Esophagus muscularis mucosa (tissue), 4 donors: ENCODE measurements around the gene SLC9C2. TPM values are rescaled to one million over a fixed set of nuclear protein-coding genes. Genes with fewer than 3 reads are reported as not detected.

Source experiments
- DNase-seq: peaks from one replicate; pipeline ENCODE4 v3.0.0-alpha.2; 2017; ENCODE audit errors: extremely low spot score
- H3K27ac ChIP-seq, 4 donors: fragments of 200-600 bp; sonication (generic); replicated peaks in 1 of 4; 1 replicate in 3 of 4; 2 replicates in 1 of 4; pipeline ENCODE4 v1.5.1; 2016 to 2019; ENCODE audit warnings: mild to moderate bottlenecking in 1 of 4
- H3K27me3 ChIP-seq, 4 donors: fragments of 200-600 bp; sonication (generic); one replicate each; pipeline versions ENCODE4 v1.5.1 to v1.6.0; 2016 to 2019
- H3K36me3 ChIP-seq, 4 donors: fragments of 200-600 bp; sonication (generic); one replicate each; pipeline ENCODE4 v1.5.1; 2016 to 2019
- H3K4me1 ChIP-seq, 4 donors: fragments of 200-600 bp; sonication (generic); one replicate each; pipeline ENCODE4 v1.5.1; 2016 to 2019
- H3K4me3 ChIP-seq, 4 donors: fragments of 200-600 bp; sonication (generic); 1 replicate in 2 of 4; 2 replicates in 2 of 4; pipeline ENCODE4 v1.5.1; 2016 to 2019; ENCODE audit warnings: mild to moderate bottlenecking in 4 of 4, moderate library complexity in 1 of 4
- H3K9me3 ChIP-seq, 4 donors: fragments of 200-600 bp; sonication (generic); 1 replicate in 3 of 4; 2 replicates in 1 of 4; pipeline ENCODE4 v1.5.1; 2016 to 2019
- EP300 ChIP-seq: sonication (generic); formaldehyde crosslinking; IDR thresholded peaks from one replicate; pipeline ENCODE4 v1.6.1; 2017; ENCODE audit warnings: antibody characterized with exemption
- POLR2A ChIP-seq: fragments of 450-650 bp; IDR thresholded peaks from one replicate; pipeline ENCODE4 v1.6.1; 2017; ENCODE audit warnings: antibody characterized with exemption, moderate library complexity, mild to moderate bottlenecking, low read depth
- POLR2AphosphoS5 ChIP-seq, 2 donors: sonication (generic); formaldehyde crosslinking; IDR thresholded peaks; one replicate each; pipeline ENCODE4 v1.6.1; 2017; ENCODE audit warnings: antibody characterized with exemption in 2 of 2
- WGBS: methylation state at CpG from one replicate; pipeline ENCODE4 v1.1.5; 2018; 5-methylcytosine and 5-hydroxymethylcytosine counted together
- intact Hi-C: fragments of 100-400 bp; cut with DNase I; formaldehyde crosslinking; loops from one replicate; pipeline ENCODE4 v1.15.1; 2023
- total RNA-seq, 4 donors: library from RNA; depleted of rRNA; stranded (reverse); fragments of >200 nt; gene quantifications; one replicate each; pipeline versions ENCODE4 v1.1.0 to v1.2.1, GENCODE V29; 2016
- TF ChIP-seq, protein P1 (sequence below), 3 experiments: fragments of 200-600 bp in 2 of 3; fragments of 450-650 bp in 1 of 3; sonication (generic) in 2 of 3; IDR thresholded peaks; one replicate each; pipeline ENCODE4 v1.5.1; 2017 to 2019; ENCODE audit warnings: antibody characterized with exemption in 3 of 3, mild to moderate bottlenecking in 2 of 3, moderate library complexity in 1 of 3

The SLC9C2 gene
- total RNA-seq, 4 donors from 2014 or later: not detected

GRCh38 chr1:173489929-173490328 is 112.9 kb downstream of the SLC9C2 start:
- intact Hi-C loops: loop anchor here (10.0 kb wide), 1 partner anchor 225 kb away; the partner anchor contains the start of gene KLHL20
- WGBS: 88% methylated on average over 3 of the region's 3 CpGs

GRCh38 chr1:173489149-173489600 is 113.7 kb downstream of the SLC9C2 start:
- TF ChIP-seq POLR2A (no peak), EP300 (no peak), POLR2AphosphoS5 (IDR thresholded peaks at IDR 0.05) (no peak)
- TF ChIP-seq, protein P1, sequence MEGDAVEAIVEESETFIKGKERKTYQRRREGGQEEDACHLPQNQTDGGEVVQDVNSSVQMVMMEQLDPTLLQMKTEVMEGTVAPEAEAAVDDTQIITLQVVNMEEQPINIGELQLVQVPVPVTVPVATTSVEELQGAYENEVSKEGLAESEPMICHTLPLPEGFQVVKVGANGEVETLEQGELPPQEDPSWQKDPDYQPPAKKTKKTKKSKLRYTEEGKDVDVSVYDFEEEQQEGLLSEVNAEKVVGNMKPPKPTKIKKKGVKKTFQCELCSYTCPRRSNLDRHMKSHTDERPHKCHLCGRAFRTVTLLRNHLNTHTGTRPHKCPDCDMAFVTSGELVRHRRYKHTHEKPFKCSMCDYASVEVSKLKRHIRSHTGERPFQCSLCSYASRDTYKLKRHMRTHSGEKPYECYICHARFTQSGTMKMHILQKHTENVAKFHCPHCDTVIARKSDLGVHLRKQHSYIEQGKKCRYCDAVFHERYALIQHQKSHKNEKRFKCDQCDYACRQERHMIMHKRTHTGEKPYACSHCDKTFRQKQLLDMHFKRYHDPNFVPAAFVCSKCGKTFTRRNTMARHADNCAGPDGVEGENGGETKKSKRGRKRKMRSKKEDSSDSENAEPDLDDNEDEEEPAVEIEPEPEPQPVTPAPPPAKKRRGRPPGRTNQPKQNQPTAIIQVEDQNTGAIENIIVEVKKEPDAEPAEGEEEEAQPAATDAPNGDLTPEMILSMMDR (IDR thresholded peaks at IDR 0.05): no peak
- H3K9me3 ChIP-seq: no peaks in the 10 kb centered on the region
- H3K4me1 ChIP-seq: no peaks in the 10 kb centered on the region
- no peaks in the 10 kb centered on the region for H3K27me3 ChIP-seq
- peaks cover 46 to 76% (median 56%) of the 10 kb centered on the region in 4 donors for H3K36me3 ChIP-seq
- intact Hi-C loops: loop anchor here (10.0 kb wide), 1 partner anchor 226 kb away; the partner anchor contains the start of gene KLHL20
- 86% methylated on average over 5 of the region's 5 CpGs for WGBS
- H3K27ac ChIP-seq: no peak overlapping the region
- no peak overlapping the region for H3K4me3 ChIP-seq
- no peak for DNase-seq

More at GRCh38 chr1:173489929-173490328, 112.9 kb downstream of the SLC9C2 start:
- Histone ChIP-seq H3K4me1 (no peaks in the 10 kb centered on the region), H3K4me3 (no peak overlapping the region), H3K9me3 (no peaks in the 10 kb centered on the region), H3K27me3 (no peaks in the 10 kb centered on the region), H3K27ac (no peak overlapping the region), H3K36me3 (peaks cover 43 to 68% (median 49%) of the 10 kb centered on the region in 4 donors)
- TF ChIP-seq POLR2A: no peak
- TF ChIP-seq POLR2AphosphoS5 (IDR thresholded peaks at IDR 0.05): no peak
- TF ChIP-seq, protein P1 (IDR thresholded peaks at IDR 0.05): no peak
- no peak for TF ChIP-seq EP300
- no peak for DNase-seq

GRCh38 chr1:173488001-173488400 is 114.9 kb downstream of the SLC9C2 start:
- H3K9me3 ChIP-seq: no peaks in the 10 kb centered on the region
- H3K36me3 ChIP-seq: peaks cover 55 to 87% (median 67%) of the 10 kb centered on the region in 4 donors
- H3K27me3 ChIP-seq: no peaks in the 10 kb centered on the region
- no peak for DNase-seq
- intact Hi-C loops: loop anchor here (10.0 kb wide), 1 partner anchor 227 kb away; the partner anchor contains the start of gene KLHL20
- no peak overlapping the region for H3K27ac ChIP-seq
- WGBS: 83% methylated on average over 2 of the region's 2 CpGs
- no peaks in the 10 kb centered on the region for H3K4me1 ChIP-seq
- TF ChIP-seq EP300 (no peak), POLR2A (no peak), POLR2AphosphoS5 (IDR thresholded peaks at IDR 0.05) (no peak)
- TF ChIP-seq, protein P1 (IDR thresholded peaks at IDR 0.05): no peak
- no peak overlapping the region for H3K4me3 ChIP-seq

GRCh38 chr1:173485401-173485800 is 117.5 kb downstream of the SLC9C2 start:
- peaks cover 74 to 98% (median 84%) of the 10 kb centered on the region in 4 donors for H3K36me3 ChIP-seq
- intact Hi-C loops: loop anchor here (10.0 kb wide), 1 partner anchor 229 kb away; the partner anchor contains the start of gene KLHL20
- H3K4me3 ChIP-seq: no peak overlapping the region
- DNase-seq: no peak
- H3K9me3 ChIP-seq: no peaks in the 10 kb centered on the region
- no peak for TF ChIP-seq POLR2A
- TF ChIP-seq, protein P1 (IDR thresholded peaks at IDR 0.05): no peak
- no peak for TF ChIP-seq POLR2AphosphoS5 (IDR thresholded peaks at IDR 0.05)
- no peak for TF ChIP-seq EP300
- H3K27me3 ChIP-seq: no peaks in the 10 kb centered on the region
- WGBS: 89% methylated on average over 7 of the region's 7 CpGs
- peaks cover 8 to 14% (median 12%) of the 10 kb centered on the region in 4 donors for H3K4me1 ChIP-seq
- H3K27ac ChIP-seq: no peak overlapping the region

DNA sequence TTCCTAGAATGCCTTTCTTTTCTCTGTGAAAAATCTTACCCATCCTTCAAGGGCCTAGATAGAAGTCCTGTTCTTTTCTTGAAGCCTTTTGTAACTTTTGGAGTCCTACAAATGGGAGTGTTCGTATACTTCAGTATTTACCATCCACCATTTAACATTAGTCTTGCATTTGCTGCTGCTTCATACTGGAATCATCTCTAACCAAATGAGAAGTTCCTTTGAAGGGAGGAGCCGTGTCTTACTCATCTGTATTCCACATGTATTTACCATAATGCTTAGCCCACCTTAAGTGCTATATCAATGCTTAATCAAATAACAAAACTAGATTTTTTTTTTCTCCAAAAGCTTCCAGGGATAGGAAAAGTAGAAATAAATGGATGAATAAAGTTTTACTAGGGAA is 118.6 kb downstream of the SLC9C2 start:
- H3K4me3 ChIP-seq: no peak overlapping the region
- DNase-seq: no peak
- H3K4me1 ChIP-seq: peaks cover 20 to 26% (median 23%) of the 10 kb centered on the region in 4 donors
- H3K27ac ChIP-seq: no peak overlapping the region
- TF ChIP-seq POLR2AphosphoS5 (IDR thresholded peaks at IDR 0.05): no peak
- no peak for TF ChIP-seq EP300
- no peak for TF ChIP-seq POLR2A
- TF ChIP-seq, protein P1 (IDR thresholded peaks at IDR 0.05): no peak
- H3K36me3 ChIP-seq: peaks cover 75 to 88% (median 81%) of the 10 kb centered on the region in 4 donors
- no peaks in the 10 kb centered on the region for H3K9me3 ChIP-seq
- WGBS: 95% methylated on average over 2 of the region's 2 CpGs
- no peaks in the 10 kb centered on the region for H3K27me3 ChIP-seq
- intact Hi-C loops: loop anchor here (10.0 kb wide), 1 partner anchor 231 kb away; the partner anchor contains the start of gene KLHL20
